GM20000 (cell line): ENCODE data around the gene MYO15A.

Experiments
- DNase-seq: peaks from one replicate; pipeline ENCODE4 v3.0.0; 2012; ENCODE audit warnings: low spot score
- TF ChIP-seq, protein P1 (sequence below): IDR thresholded peaks from 2 replicates; pipeline ENCODE4 v1.5.1; 2012; ENCODE audit warnings: mild to moderate bottlenecking, control low read depth; ENCODE audit errors: extremely low read depth, missing control alignments

Gene MYO15A

DNA sequence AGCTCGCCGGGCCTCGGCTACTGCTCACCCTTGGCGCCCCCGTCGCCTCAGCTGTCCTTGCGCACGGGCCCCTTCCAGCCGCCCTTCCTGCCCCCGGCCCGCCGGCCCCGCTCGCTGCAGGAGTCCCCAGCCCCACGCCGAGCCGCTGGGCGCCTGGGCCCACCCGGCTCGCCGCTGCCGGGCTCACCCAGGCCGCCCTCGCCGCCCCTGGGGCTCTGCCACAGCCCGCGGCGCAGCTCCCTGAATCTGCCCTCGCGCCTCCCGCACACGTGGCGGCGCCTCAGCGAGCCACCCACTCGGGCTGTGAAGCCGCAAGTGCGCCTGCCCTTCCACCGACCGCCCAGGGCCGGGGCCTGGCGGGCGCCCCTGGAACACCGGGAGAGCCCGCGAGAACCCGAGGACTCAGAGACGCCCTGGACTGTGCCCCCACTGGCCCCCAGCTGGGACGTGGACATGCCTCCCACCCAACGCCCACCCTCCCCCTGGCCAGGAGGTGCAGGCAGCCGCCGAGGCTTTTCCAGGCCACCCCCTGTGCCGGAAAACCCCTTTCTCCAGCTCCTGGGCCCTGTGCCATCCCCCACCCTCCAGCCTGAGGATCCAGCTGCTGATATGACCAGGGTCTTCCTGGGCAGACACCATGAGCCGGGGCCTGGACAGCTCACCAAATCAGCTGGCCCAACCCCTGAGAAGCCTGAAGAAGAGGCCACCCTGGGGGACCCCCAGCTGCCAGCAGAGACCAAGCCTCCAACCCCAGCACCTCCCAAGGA lies 12.8 kb downstream of the MYO15A start:
- DNase-seq, result no peak
- TF ChIP-seq, protein P1, sequence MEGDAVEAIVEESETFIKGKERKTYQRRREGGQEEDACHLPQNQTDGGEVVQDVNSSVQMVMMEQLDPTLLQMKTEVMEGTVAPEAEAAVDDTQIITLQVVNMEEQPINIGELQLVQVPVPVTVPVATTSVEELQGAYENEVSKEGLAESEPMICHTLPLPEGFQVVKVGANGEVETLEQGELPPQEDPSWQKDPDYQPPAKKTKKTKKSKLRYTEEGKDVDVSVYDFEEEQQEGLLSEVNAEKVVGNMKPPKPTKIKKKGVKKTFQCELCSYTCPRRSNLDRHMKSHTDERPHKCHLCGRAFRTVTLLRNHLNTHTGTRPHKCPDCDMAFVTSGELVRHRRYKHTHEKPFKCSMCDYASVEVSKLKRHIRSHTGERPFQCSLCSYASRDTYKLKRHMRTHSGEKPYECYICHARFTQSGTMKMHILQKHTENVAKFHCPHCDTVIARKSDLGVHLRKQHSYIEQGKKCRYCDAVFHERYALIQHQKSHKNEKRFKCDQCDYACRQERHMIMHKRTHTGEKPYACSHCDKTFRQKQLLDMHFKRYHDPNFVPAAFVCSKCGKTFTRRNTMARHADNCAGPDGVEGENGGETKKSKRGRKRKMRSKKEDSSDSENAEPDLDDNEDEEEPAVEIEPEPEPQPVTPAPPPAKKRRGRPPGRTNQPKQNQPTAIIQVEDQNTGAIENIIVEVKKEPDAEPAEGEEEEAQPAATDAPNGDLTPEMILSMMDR, result no peak

DNA sequence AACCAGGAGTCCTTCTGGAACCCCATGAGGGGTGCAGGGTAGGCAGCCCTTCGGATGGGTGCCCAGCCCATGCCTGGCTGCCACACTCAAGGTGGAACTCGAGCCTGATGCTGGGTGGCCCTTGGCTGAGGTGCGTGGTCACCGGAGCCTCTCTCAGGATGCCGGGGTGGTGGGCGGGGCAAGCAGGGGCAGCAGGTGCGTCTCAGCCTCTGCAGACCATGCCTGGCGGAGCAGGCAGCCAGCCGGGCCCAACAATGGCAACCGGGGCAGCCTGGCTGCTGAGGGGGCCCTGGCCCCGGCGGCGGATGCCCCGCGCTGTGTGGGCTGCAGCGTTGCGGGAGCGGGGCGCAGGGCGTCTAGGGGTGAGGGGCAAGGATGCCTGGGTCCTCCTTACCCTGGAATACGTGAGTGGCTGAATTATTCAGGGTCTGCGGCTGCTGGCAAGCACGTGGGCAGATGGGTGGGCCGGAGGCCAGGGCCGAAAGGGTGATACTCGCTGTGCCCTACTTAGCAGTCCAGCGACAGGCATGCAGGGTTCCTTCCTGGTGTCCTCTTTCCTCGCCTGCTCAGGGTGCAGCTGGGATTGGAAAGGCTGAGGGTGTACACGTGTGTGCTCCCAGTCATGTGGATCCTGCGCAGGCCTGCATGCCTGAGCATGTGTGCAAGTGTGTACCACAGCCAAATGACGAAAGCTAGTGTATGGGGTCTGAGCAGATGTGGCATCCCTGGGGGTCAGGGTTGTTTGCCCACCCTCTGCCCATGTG lies 14.6 kb downstream of the MYO15A start:
- TF ChIP-seq, protein P1, result no peak
- no peak for DNase-seq

DNA sequence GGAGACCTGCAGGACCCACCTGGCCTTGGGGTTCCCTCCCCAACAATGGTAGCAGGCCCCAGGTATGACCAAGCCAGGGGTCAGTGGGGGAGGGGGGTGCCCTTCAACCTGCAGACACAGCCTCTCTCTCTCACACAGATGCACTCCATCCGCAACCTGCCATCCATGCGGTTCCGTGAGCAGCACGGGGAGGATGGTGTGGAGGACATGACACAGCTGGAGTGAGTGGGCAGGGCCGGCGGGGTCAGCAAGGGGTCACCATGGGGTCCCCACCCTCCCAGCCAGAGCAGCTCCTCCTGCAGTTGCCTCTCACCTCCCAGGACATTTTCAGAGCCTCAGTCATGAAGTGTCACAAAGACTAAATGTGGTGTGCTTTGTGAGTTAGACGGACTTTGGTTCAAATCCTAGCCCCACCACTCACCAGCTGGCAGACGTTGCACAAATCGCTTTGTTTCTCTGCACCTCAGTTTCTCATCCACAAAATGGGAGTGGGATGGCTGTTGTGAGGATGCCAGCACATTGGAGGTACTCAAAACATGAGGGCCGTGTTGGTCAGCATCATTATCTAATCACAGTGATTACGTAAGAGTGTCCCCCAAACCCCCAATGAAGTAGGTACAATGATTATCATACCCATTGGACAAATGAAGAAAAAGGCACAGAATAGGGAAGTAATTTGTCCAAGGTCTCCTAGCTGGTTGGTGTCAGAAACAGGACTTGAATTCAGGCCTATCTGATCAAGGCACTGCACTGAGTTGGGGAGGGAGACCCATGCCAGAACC lies 16.0 kb downstream of the MYO15A start:
- TF ChIP-seq, protein P1, result no peak
- DNase-seq, result no peak

DNA sequence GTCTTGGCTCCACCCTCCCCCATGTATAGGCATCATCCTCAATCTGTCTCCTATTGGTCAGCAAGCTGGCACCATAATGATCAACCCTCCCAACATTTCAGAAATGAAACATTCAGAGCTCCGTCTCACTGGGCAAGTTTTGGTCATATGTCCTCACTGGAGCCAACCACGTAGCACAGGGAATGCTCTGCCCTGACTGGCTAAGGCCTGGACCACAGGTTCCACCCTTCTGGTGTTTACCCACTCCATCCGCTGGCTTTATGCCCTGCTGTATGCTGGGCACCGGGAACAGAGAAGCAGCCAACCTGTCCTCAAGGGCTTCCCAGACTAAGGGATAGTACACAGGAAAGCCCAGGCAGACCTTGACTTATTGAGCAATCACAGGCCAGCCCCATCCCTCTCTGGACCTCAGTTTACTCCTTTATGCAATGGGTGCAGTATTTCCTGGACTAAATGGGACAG lies 20.5 kb downstream of the MYO15A start:
- TF ChIP-seq, protein P1, result no peak
- DNase-seq, result no peak

DNA sequence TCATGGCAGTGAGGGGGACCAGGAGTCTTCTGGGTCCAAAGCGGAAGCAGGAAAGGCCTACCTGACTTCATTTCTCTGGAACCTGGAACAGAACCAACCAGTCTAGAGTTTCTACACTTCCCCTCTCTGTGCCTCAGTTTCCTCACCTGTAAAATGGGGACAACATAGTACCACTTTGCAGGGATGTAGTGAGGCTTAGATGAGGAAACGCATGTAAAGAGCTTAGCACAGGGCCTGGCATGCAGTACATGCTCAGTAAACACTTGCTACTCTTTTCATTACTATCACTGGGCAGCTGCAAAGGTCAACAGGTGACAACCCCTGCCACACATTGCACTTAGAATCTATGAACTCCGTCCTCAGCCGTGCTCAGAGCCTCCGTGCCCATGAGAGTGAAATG lies 24.2 kb downstream of the MYO15A start:
- DNase-seq, result no peak
- TF ChIP-seq, protein P1, result no peak

DNA sequence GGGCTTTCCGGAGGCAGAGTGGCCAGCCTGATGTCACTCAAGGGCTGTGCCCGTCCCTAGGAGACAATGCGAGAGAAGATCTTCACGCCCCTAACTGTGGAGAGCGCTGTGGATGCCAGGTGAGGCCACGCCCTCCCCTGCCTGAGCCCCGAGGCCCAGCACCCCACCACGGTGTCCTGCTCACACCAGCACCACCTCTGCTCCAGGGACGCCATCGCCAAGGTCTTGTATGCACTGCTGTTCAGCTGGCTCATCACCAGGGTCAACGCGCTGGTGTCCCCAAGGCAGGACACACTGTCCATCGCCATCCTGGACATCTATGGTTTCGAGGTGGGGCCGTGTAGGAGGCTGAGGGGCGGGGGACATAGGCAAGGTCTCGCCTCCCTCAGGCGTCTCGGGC lies 27.8 kb downstream of the MYO15A start:
- no peak for DNase-seq
- TF ChIP-seq, protein P1, result no peak
